Endothelial cell of umbilical vein (primary cell): ENCODE measurements around the gene ZNF202. TPM values are rescaled to one million over a fixed set of nuclear protein-coding genes. Genes with fewer than 3 reads are reported as not detected.

Experiments used
- BruUV-seq: library from RNA; stranded (reverse); fragments of 400-500 nt; replicated peaks from 2 replicates; lab custom pipeline; 2021; lab: Mats Ljungman, UMichigan
- CTCF ChIA-PET: fragments of 300-600, 350-600 bp; sonication (Branson Sonifier 250); formaldehyde crosslinking; loops from one replicate; lab custom pipeline; 2021; ENCODE audit warnings: antibody characterized with exemption, inconsistent platforms; lab: Charles Lee
- POLR2A ChIA-PET: fragments of 300-600, 350-600 bp; sonication (Branson Sonifier 250); formaldehyde crosslinking; loops from one replicate; lab custom pipeline; 2021; ENCODE audit warnings: antibody characterized with exemption, inconsistent platforms; lab: Charles Lee
- DNase-seq: peaks from one replicate; pipeline ENCODE4 v3.0.0-alpha.2; 2011; ENCODE audit warnings: low read depth, low spot score
- FAIRE-seq: peaks from 2 replicates; lab custom pipeline; 2011; peaks lifted over from hg19 to GRCh38; lab: Jason Lieb, UNC
- H2AFZ ChIP-seq: 2 replicates; pipeline ENCODE4 v1.6.0; 2012; ENCODE audit warnings: low read depth, low read length, control low read depth, inconsistent platforms
- H3K27ac ChIP-seq: 2 replicates; pipeline ENCODE4 v1.5.1; 2011; ENCODE audit warnings: low read depth, mild to moderate bottlenecking, control low read depth, low read length, moderate library complexity; ENCODE audit not compliant: insufficient read depth
- H3K27me3 ChIP-seq, 2 experiments: 2 replicates each; pipeline versions ENCODE4 v1.6.0 to v1.6.1; 2011; ENCODE audit warnings: low read length in 2 of 2, mixed read lengths in 1 of 2; ENCODE audit not compliant: control insufficient read depth in 2 of 2, insufficient read depth in 2 of 2
- H3K36me3 ChIP-seq, 2 experiments: 2 replicates in 1 of 2; 3 replicates in 1 of 2; pipeline ENCODE4 v1.5.1; 2011; ENCODE audit warnings: low read length in 2 of 2, mild to moderate bottlenecking in 1 of 2, moderate library complexity in 1 of 2; ENCODE audit not compliant: control insufficient read depth in 2 of 2, insufficient read depth in 2 of 2; ENCODE audit errors: extremely low read depth in 1 of 2
- H3K4me1 ChIP-seq: 3 replicates; pipeline ENCODE4 v1.5.1; 2011; ENCODE audit warnings: mild to moderate bottlenecking, low read length; ENCODE audit not compliant: control insufficient read depth, insufficient read depth; ENCODE audit errors: extremely low read depth
- H3K4me2 ChIP-seq: 2 replicates; pipeline ENCODE4 v1.6.1; 2011; ENCODE audit warnings: low read length, control low read depth, mixed read lengths; ENCODE audit not compliant: insufficient read depth
- H3K4me3 ChIP-seq, 3 experiments: fragments of 200-600 bp in 1 of 3; sonication (generic), shearing (Covaris generic) in 1 of 3; replicated peaks in 1 of 3; 2 replicates each; pipeline ENCODE4 v1.5.1; 2011 to 2016; ENCODE audit warnings: control low read depth in 3 of 3, low read length in 3 of 3, mild to moderate bottlenecking in 2 of 3, inconsistent platforms in 1 of 3, low read depth in 1 of 3, moderate library complexity in 1 of 3; ENCODE audit not compliant: insufficient read depth in 1 of 3
- H3K79me2 ChIP-seq: 2 replicates; pipeline ENCODE4 v1.6.0; 2012; ENCODE audit warnings: low read length, inconsistent platforms; ENCODE audit not compliant: control insufficient read depth, insufficient read depth
- H3K9ac ChIP-seq: replicated peaks from 2 replicates; pipeline ENCODE3; 2011; ENCODE audit warnings: low read length, control low read depth; ENCODE audit not compliant: insufficient read depth; ENCODE audit errors: extremely low read depth
- H3K9me1 ChIP-seq: replicated peaks from 3 replicates; pipeline ENCODE4 v1.6.0; 2011; ENCODE audit warnings: mild to moderate bottlenecking, low read length; ENCODE audit not compliant: control insufficient read depth, insufficient read depth; ENCODE audit errors: extremely low read depth
- H3K9me3 ChIP-seq: replicated peaks from 2 replicates; pipeline ENCODE4 v1.5.1; 2012; ENCODE audit warnings: low read length, inconsistent platforms; ENCODE audit not compliant: control insufficient read depth, insufficient read depth
- H4K20me1 ChIP-seq: replicated peaks from 2 replicates; pipeline ENCODE3; 2011; ENCODE audit warnings: mild to moderate bottlenecking, low read length; ENCODE audit not compliant: control insufficient read depth, insufficient read depth; ENCODE audit errors: extremely low read depth
- EZH2 ChIP-seq: IDR thresholded peaks from 2 replicates; pipeline ENCODE4 v1.6.1; 2012; ENCODE audit warnings: borderline replicate concordance, low read depth, mild to moderate bottlenecking, moderate library complexity, low read length, inconsistent platforms; ENCODE audit not compliant: severe bottlenecking
- GATA2 ChIP-seq: IDR thresholded peaks from 2 replicates; pipeline ENCODE4 v1.7.0; 2011; ENCODE audit warnings: low read depth, mild to moderate bottlenecking, moderate library complexity, mixed read lengths, low read length; ENCODE audit not compliant: insufficient read length, insufficient read depth
- JUN ChIP-seq: IDR thresholded peaks from 2 replicates; pipeline ENCODE4 v1.6.1; 2011; ENCODE audit warnings: borderline replicate concordance, low read depth; ENCODE audit not compliant: insufficient read length, insufficient read depth
- MYC ChIP-seq: IDR thresholded peaks from one replicate; pipeline ENCODE4 v1.6.1; 2011; ENCODE audit warnings: mild to moderate bottlenecking, low read depth, low read length
- POLR2A ChIP-seq: IDR thresholded peaks from 2 replicates; pipeline ENCODE4 v1.6.1; 2012; ENCODE audit warnings: low read depth, mild to moderate bottlenecking, control low read depth, low read length
- dilution Hi-C: fragments of 300-500 bp; cut with MboI; formaldehyde crosslinking; loops from one replicate; pipeline ENCODE4 v1.15.0; 2019; ENCODE audit warnings: low sequenced_read_pairs; ENCODE audit not compliant: extremely low pct_ligation_motif_present
- intact Hi-C: fragments of 100-400 bp; cut with micrococcal nuclease; formaldehyde crosslinking; loops from one replicate; pipeline ENCODE4 v1.10.0; 2022
- polyA plus RNA-seq, 4 experiments: library from polyadenylated mRNA; depleted of rRNA in 3 of 4; stranded (reverse) in 3 of 4; unstranded in 1 of 4; fragments of >200 nt; gene quantifications; 2 replicates each; pipeline versions ENCODE4 v1.2.1 to v1.2.3, GENCODE V29; 2011 to 2012; ENCODE audit warnings: missing spikeins in 1 of 4
- total RNA-seq: library from RNA; stranded (reverse); gene quantifications from 2 replicates; pipeline ENCODE4 v1.2.3, GENCODE V29; 2021
- TF ChIP-seq, protein P1 (sequence below), 2 donors: IDR thresholded peaks; 1 replicate in 1 of 2; 2 replicates in 1 of 2; pipeline ENCODE4 v1.5.1; 2011; ENCODE audit warnings: low read length in 2 of 2, mild to moderate bottlenecking in 2 of 2, moderate library complexity in 2 of 2, control low read depth in 1 of 2, inconsistent platforms in 1 of 2, low read depth in 1 of 2; ENCODE audit not compliant: insufficient read depth in 1 of 2; ENCODE audit errors: extremely low read depth in 1 of 2

Gene ZNF202
- total and polyA plus RNA-seq, 2 donors (not counting 3 experiments of a cell fraction or from before 2014, with no cell fraction given), result 6.5 to 12.3 TPM

- TF ChIP-seq POLR2A, result no peak
- DNase-seq (no peak), FAIRE-seq (no peak)
- Histone ChIP-seq H3K4me3 (no peak overlapping the region), H3K4me2 (no peak overlapping the region), H3K9me1 (no peaks in the 10 kb centered on the region), H3K27me3 (no peaks in the 10 kb centered on the region), H3K36me3 (no peaks in the 10 kb centered on the region), H3K4me1 (no peaks in the 10 kb centered on the region), H3K79me2 (no peaks in the 10 kb centered on the region), H3K9me3 (no peaks in the 10 kb centered on the region), H4K20me1 (no peaks in the 10 kb centered on the region), H2AFZ (no peak overlapping the region), H3K27ac (no peak overlapping the region), H3K9ac (no peak overlapping the region)
- dilution Hi-C loops, result no loop called here
- no TSS peak for BruUV-seq
- intact Hi-C loops, result no loop called here
- CTCF ChIA-PET, result no interaction called here
- POLR2A ChIA-PET, result no interaction called here
Observed at GRCh38 chr11:123760894-123761293, 19.4 kb upstream of the ZNF202 start.

GRCh38 chr11:123757976-123758375, 16.5 kb upstream of the ZNF202 start:
- dilution Hi-C loops, result no loop called here
- POLR2A ChIA-PET, result no interaction called here

More at GRCh38 chr11:123757976-123758375, 16.5 kb upstream of the ZNF202 start:
- Histone ChIP-seq H3K9me1 (no peaks in the 10 kb centered on the region), H4K20me1 (no peaks in the 10 kb centered on the region), H2AFZ (no peak overlapping the region), H3K4me3 (no peak overlapping the region), H3K9me3 (no peaks in the 10 kb centered on the region), H3K9ac (no peak overlapping the region), H3K27me3 (no peaks in the 10 kb centered on the region), H3K4me1 (no peaks in the 10 kb centered on the region), H3K4me2 (no peak overlapping the region), H3K36me3 (no peaks in the 10 kb centered on the region), H3K79me2 (no peaks in the 10 kb centered on the region), H3K27ac (no peak overlapping the region)
- no TSS peak for BruUV-seq
- CTCF ChIA-PET, result no interaction called here
- DNase-seq (no peak), FAIRE-seq (no peak)
- TF ChIP-seq JUN, result no peak
- no peak for TF ChIP-seq GATA2
- TF ChIP-seq, protein P1, sequence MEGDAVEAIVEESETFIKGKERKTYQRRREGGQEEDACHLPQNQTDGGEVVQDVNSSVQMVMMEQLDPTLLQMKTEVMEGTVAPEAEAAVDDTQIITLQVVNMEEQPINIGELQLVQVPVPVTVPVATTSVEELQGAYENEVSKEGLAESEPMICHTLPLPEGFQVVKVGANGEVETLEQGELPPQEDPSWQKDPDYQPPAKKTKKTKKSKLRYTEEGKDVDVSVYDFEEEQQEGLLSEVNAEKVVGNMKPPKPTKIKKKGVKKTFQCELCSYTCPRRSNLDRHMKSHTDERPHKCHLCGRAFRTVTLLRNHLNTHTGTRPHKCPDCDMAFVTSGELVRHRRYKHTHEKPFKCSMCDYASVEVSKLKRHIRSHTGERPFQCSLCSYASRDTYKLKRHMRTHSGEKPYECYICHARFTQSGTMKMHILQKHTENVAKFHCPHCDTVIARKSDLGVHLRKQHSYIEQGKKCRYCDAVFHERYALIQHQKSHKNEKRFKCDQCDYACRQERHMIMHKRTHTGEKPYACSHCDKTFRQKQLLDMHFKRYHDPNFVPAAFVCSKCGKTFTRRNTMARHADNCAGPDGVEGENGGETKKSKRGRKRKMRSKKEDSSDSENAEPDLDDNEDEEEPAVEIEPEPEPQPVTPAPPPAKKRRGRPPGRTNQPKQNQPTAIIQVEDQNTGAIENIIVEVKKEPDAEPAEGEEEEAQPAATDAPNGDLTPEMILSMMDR (IDR thresholded peaks at IDR 0.05; ENCODE audit: extremely low read depth in 1 of 2, insufficient read depth in 1 of 2, low read depth in 1 of 2, low read length in 2 of 2), result no peak
- TF ChIP-seq MYC, result no peak
- no peak for TF ChIP-seq POLR2A
- no peak for TF ChIP-seq EZH2
- intact Hi-C loops, result no loop called here
